Liver (tissue), 10 donors: ENCODE measurements around the gene TNXB. TPM values are rescaled to one million over a fixed set of nuclear protein-coding genes. Genes with fewer than 3 reads are reported as not detected.
"Not testable (repeated sequence)": the region's sequence is repeated elsewhere in the genome, so short reads cannot be mapped to it uniquely, and the experiment has no call there.

Source experiments
- DNase-seq: peaks from one replicate; pipeline ENCODE4 v3.0.0-alpha.2; 2017; ENCODE audit warnings: low spot score
- H3K27ac ChIP-seq, 2 donors: one replicate each; pipeline ENCODE4 v1.7.0; 2013; ENCODE audit warnings: inconsistent platforms in 2 of 2, low read length in 2 of 2, control low read depth in 1 of 2, low read depth in 1 of 2, mild to moderate bottlenecking in 1 of 2
- H3K27me3 ChIP-seq, 4 donors: one replicate each; pipeline versions ENCODE4 v1.6.1 to v1.7.0; 2013; ENCODE audit warnings: low read length in 3 of 4, inconsistent platforms in 1 of 4, mild to moderate bottlenecking in 1 of 4, moderate library complexity in 1 of 4; ENCODE audit not compliant: control insufficient read depth in 4 of 4, insufficient read depth in 4 of 4
- H3K36me3 ChIP-seq, 4 donors: one replicate each; pipeline versions ENCODE4 v1.6.1 to v1.7.0; 2013; ENCODE audit warnings: low read length in 3 of 4, mild to moderate bottlenecking in 3 of 4, low read depth in 1 of 4, moderate library complexity in 1 of 4; ENCODE audit not compliant: control insufficient read depth in 4 of 4, insufficient read depth in 3 of 4
- H3K4me1 ChIP-seq, 4 donors: one replicate each; pipeline versions ENCODE4 v1.6.1 to v1.7.0; 2013; ENCODE audit warnings: low read length in 3 of 4, mild to moderate bottlenecking in 3 of 4, moderate library complexity in 1 of 4; ENCODE audit not compliant: control insufficient read depth in 4 of 4, insufficient read depth in 4 of 4
- H3K4me3 ChIP-seq, 3 donors: one replicate each; pipeline versions ENCODE4 v1.6.1 to v1.7.0; 2013; ENCODE audit warnings: low read length in 3 of 3, control low read depth in 1 of 3, low read depth in 1 of 3, mild to moderate bottlenecking in 1 of 3
- H3K9ac ChIP-seq, 2 donors: one replicate each; pipeline ENCODE4 v1.7.0; 2013; ENCODE audit warnings: low read length in 2 of 2, mild to moderate bottlenecking in 2 of 2, moderate library complexity in 2 of 2, control low read depth in 1 of 2, low read depth in 1 of 2
- H3K9me3 ChIP-seq, 4 donors: one replicate each; pipeline versions ENCODE4 v1.6.1 to v1.7.0; 2013; ENCODE audit warnings: low read length in 3 of 4; ENCODE audit not compliant: control insufficient read depth in 4 of 4
- WGBS: extraction: QIAGEN DNeasy Blood & Tissue Kit; methylation state at CpG from one replicate; pipeline ENCODE4 v1.1.7; 2013; 5-methylcytosine and 5-hydroxymethylcytosine counted together
- polyA plus RNA-seq, 2 donors: library from polyadenylated mRNA; stranded (reverse) in 1 of 2; unstranded in 1 of 2; fragments of 200-250 nt in 1 of 2; fragments of >200 nt in 1 of 2; fragmentation: Nextera tagmentation in 1 of 2; extraction: Ambion mirVana in 1 of 2; gene quantifications; one replicate each; pipeline versions ENCODE4 v1.2.1 to v1.2.3, GENCODE V29; 2013 to 2015
- small RNA-seq: library from RNA; depleted of rRNA; stranded (forward); fragments of <200 nt; gene quantifications from one replicate; pipeline ENCODE3, GENCODE V24; 2014
- total RNA-seq, 2 donors: library from RNA; depleted of rRNA; stranded (reverse); fragments of >200 nt; gene quantifications; one replicate each; pipeline ENCODE4 v1.2.3, GENCODE V29; 2014
- donor health status: healthy.
- donor health status: healthy.
- donor health status: healthy.
- donor health status: healthy.
- donor health status: healthy.

The TNXB gene
- total and polyA plus RNA-seq, 4 donors: 3.0 to 17.1 (median 5.6) TPM

DNA sequence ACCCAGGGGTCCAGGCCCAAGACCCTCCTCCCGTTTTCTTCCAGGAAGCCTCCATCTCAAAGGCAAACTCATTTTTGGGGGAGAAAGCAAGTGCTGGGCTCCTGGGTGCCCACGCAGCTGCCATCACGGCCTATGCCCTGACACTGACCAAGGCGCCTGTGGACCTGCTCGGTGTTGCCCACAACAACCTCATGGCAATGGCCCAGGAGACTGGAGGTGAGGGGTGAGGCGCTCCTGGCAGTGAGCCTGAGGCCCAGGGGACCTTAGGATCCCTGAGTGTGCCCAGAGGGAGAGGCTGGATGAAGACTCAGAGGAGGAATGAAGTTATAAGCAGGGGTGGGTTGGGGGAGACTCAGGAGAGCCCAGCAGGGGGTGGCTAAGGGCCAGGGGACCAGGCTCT is 112.8 kb downstream of the TNXB start:
- DNase-seq, H3K4me3 ChIP-seq, H3K4me1 ChIP-seq, H3K27ac ChIP-seq, H3K9me3 ChIP-seq, H3K9ac ChIP-seq, H3K36me3 ChIP-seq, H3K27me3 ChIP-seq: not testable (repeated sequence)
- 71% methylated on average over 6 of the region's 6 CpGs for WGBS

DNA sequence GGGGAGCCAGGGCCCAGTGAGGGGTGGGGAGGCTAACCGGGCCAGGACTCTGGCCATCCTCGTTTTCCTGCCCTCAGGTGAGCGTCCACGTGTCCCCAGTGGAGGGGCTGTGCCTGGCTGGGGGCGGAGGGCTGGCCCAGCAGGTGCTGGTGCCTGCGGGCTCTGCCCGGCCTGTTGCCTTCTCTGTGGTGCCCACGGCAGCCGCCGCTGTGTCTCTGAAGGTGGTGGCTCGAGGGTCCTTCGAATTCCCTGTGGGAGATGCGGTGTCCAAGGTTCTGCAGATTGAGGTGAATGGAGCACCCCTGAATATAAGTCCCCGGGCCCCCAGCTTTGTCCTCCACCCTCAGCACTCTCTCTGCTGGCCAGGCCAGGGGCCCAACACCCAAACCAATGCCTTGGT is 114.7 kb downstream of the TNXB start:
- not testable (repeated sequence) for H3K4me1 ChIP-seq, DNase-seq, H3K27me3 ChIP-seq, H3K27ac ChIP-seq, H3K36me3 ChIP-seq, H3K9ac ChIP-seq, H3K4me3 ChIP-seq, H3K9me3 ChIP-seq
- 99% methylated on average over 9 of the region's 14 CpGs for WGBS

Small RNA genes within 50 kb of the gene (small RNA-seq; reads per million reads assigned to genes)
- gene RNA5SP206: not detected

Other genes starting within 250 kb of the TNXB start
- 10 to 100 TPM; 34.4 to 42.4 TPM for gene NEU1, start 246.5 kb downstream of the TNXB start, total RNA-seq
- 10 to 100 TPM; 27.6 to 35.1 TPM for gene NEU1, start 246.5 kb downstream of the TNXB start, polyA plus RNA-seq
- 1 to 10 TPM in 1 of 2 donors, under 1 TPM in 1; 0.17 to 2.4 TPM for gene SLC44A4, start 230.3 kb downstream of the TNXB start, total RNA-seq
- gene SLC44A4, start 230.3 kb downstream of the TNXB start, polyA plus RNA-seq: under 1 TPM in 1 of 2 donors, not detected in 1; 0.13 TPM
- 10 to 100 TPM; 10.7 to 21.4 TPM for gene EHMT2, start 211.6 kb downstream of the TNXB start, total RNA-seq
- gene EHMT2, start 211.6 kb downstream of the TNXB start, polyA plus RNA-seq: 10 to 100 TPM in 1 of 2 donors, 1 to 10 TPM in 1; 7.9 to 10.5 TPM
- 1 to 10 TPM in 1 of 2 donors, under 1 TPM in 1; 0.25 to 2.3 TPM for gene ZBTB12, start 207.3 kb downstream of the TNXB start, total RNA-seq
- gene ZBTB12, start 207.3 kb downstream of the TNXB start, polyA plus RNA-seq: under 1 TPM in 1 of 2 donors, not detected in 1; 0.83 TPM
- gene C2, start 181.6 kb downstream of the TNXB start, total RNA-seq: 100 to 1,000 TPM; 212 to 354 TPM
- gene C2, start 181.6 kb downstream of the TNXB start, polyA plus RNA-seq: 100 to 1,000 TPM; 441 to 522 TPM
- 1,000 to 10,000 TPM; 2,016 to 3,272 TPM for gene CFB, start 163.2 kb downstream of the TNXB start, total RNA-seq
- gene CFB, start 163.2 kb downstream of the TNXB start, polyA plus RNA-seq: 1,000 to 10,000 TPM; 3,136 to 3,144 TPM
- gene NELFE, start 150.4 kb downstream of the TNXB start, total RNA-seq: 10 to 100 TPM; 11.1 to 21.8 TPM
- gene NELFE, start 150.4 kb downstream of the TNXB start, polyA plus RNA-seq: 10 to 100 TPM; 11.9 to 14.2 TPM
- gene SKIC2, start 150.2 kb downstream of the TNXB start, total RNA-seq: 10 to 100 TPM; 34.7 to 57.6 TPM
- gene SKIC2, start 150.2 kb downstream of the TNXB start, polyA plus RNA-seq: 10 to 100 TPM; 26.7 to 34.3 TPM
- 10 to 100 TPM in 1 of 2 donors, 1 to 10 TPM in 1; 4.5 to 11.0 TPM for gene DXO, start 137.2 kb downstream of the TNXB start, total RNA-seq
- 1 to 10 TPM; 8.9 to 9.7 TPM for gene DXO, start 137.2 kb downstream of the TNXB start, polyA plus RNA-seq
- gene C4A, start 127.3 kb downstream of the TNXB start, total RNA-seq: 1,000 to 10,000 TPM in 1 of 2 donors, 100 to 1,000 TPM in 1; 410 to 1,584 TPM
- 1,000 to 10,000 TPM; 1,485 to 2,903 TPM for gene C4A, start 127.3 kb downstream of the TNXB start, polyA plus RNA-seq
- gene C4B, start 94.5 kb downstream of the TNXB start, total RNA-seq: 1,000 to 10,000 TPM in 1 of 2 donors, 100 to 1,000 TPM in 1; 666 to 1,114 TPM
- 1,000 to 10,000 TPM; 1,699 to 3,560 TPM for gene C4B, start 94.5 kb downstream of the TNXB start, polyA plus RNA-seq
- 10 to 100 TPM in 1 of 2 donors, 1 to 10 TPM in 1; 1.7 to 29.6 TPM for gene CYP21A2, start 70.9 kb downstream of the TNXB start, total RNA-seq
- 10 to 100 TPM in 1 of 2 donors, 1 to 10 TPM in 1; 6.9 to 29.7 TPM for gene CYP21A2, start 70.9 kb downstream of the TNXB start, polyA plus RNA-seq
- gene ATF6B, start 18.9 kb upstream of the TNXB start, total RNA-seq: 10 to 100 TPM; 13.6 to 13.9 TPM
- 10 to 100 TPM; 17.1 to 24.8 TPM for gene ATF6B, start 18.9 kb upstream of the TNXB start, polyA plus RNA-seq
- gene FKBPL, start 20.9 kb upstream of the TNXB start, total RNA-seq: 1 to 10 TPM; 2.3 to 5.7 TPM
- 1 to 10 TPM; 2.8 to 3.3 TPM for gene FKBPL, start 20.9 kb upstream of the TNXB start, polyA plus RNA-seq
- under 1 TPM in 1 of 2 donors, not detected in 1; 0.08 TPM for gene PRRT1, start 42.6 kb upstream of the TNXB start, total RNA-seq
- gene PRRT1, start 42.6 kb upstream of the TNXB start, polyA plus RNA-seq: under 1 TPM; 0.19 to 0.24 TPM
- gene PPT2, start 44.8 kb upstream of the TNXB start, total RNA-seq: 10 to 100 TPM; 22.3 to 47.4 TPM
- 1 to 10 TPM; 7.6 to 7.8 TPM for gene PPT2, start 44.8 kb upstream of the TNXB start, polyA plus RNA-seq
- 1 to 10 TPM; 1.8 to 8.2 TPM for gene EGFL8, start 55.3 kb upstream of the TNXB start, total RNA-seq
- 1 to 10 TPM; 1.9 TPM for gene EGFL8, start 55.3 kb upstream of the TNXB start, polyA plus RNA-seq
- 10 to 100 TPM; 10.4 to 14.7 TPM for gene AGPAT1, start 66.7 kb upstream of the TNXB start, total RNA-seq
- gene AGPAT1, start 66.7 kb upstream of the TNXB start, polyA plus RNA-seq: 10 to 100 TPM; 20.3 to 45.1 TPM
- gene RNF5, start 69.1 kb upstream of the TNXB start, total RNA-seq: 10 to 100 TPM; 51.5 to 56.1 TPM
- gene RNF5, start 69.1 kb upstream of the TNXB start, polyA plus RNA-seq: 10 to 100 TPM; 65.9 to 85.9 TPM
- under 1 TPM; 0.47 to 0.92 TPM for gene AGER, start 74.9 kb upstream of the TNXB start, total RNA-seq
- gene AGER, start 74.9 kb upstream of the TNXB start, polyA plus RNA-seq: under 1 TPM; 0.75 to 0.91 TPM
- 10 to 100 TPM; 21.3 to 52.5 TPM for gene PBX2, start 80.9 kb upstream of the TNXB start, total RNA-seq
- gene PBX2, start 80.9 kb upstream of the TNXB start, polyA plus RNA-seq: 10 to 100 TPM in 1 of 2 donors, 1 to 10 TPM in 1; 1.5 to 16.0 TPM
- gene GPSM3, start 83.3 kb upstream of the TNXB start, total RNA-seq: 1 to 10 TPM; 2.3 to 6.6 TPM
- 1 to 10 TPM; 6.0 to 8.0 TPM for gene GPSM3, start 83.3 kb upstream of the TNXB start, polyA plus RNA-seq
- 10 to 100 TPM in 1 of 2 donors, 1 to 10 TPM in 1; 2.6 to 15.1 TPM for gene NOTCH4, start 114.7 kb upstream of the TNXB start, total RNA-seq
- 10 to 100 TPM in 1 of 2 donors, 1 to 10 TPM in 1; 7.3 to 10.4 TPM for gene NOTCH4, start 114.7 kb upstream of the TNXB start, polyA plus RNA-seq